ENCODE results near the gene SELENON. TPM values are rescaled to one million over a fixed set of nuclear protein-coding genes. Genes with fewer than 3 reads are reported as not detected.

The SELENON gene
- total and polyA plus RNA-seq, 2 of the 8 experiments (the other 6 are each of a cell fraction or from before 2014, with no cell fraction given): 43.0 to 77.6 TPM

DNA sequence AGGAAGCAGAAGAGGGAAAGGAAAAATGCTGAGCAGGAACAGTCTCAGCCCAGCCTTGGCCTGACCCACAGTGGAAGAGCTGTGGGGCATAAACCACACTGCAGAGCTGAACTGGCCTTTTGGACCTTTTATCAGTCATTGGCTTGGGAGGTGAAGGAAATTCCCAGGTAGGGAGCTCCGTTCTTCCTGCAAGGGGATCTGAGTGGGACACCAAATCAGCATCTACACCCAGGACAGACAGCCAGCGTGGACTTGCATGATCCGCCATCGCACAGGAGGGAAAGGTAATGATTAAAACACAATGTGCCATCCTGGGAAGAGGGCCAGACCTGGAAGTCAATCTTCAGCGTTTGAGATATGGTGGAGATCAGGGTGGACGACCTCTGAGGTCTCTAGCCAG is 18.6 kb downstream of the SELENON start:
- POLR2A ChIA-PET (ENCODE audit: partially characterized antibody): interaction anchor here (0.6 to 5.5 kb wide), 10 partner anchors 9 to 812 kb away, joined by 3 to 32 read pairs (median 3); no protein-coding TSS in a partner anchor
- Histone ChIP-seq H4K91ac (replicated peaks; ENCODE audit: insufficient read length, low read length) (peak overlapping the region; percentile 72), H2AK5ac (ENCODE audit: low read depth, low read length) (peak overlapping the region; percentile 72; the same call in 1 of the 2 replicates), H3K79me1 (ENCODE audit: low read depth, low read length) (peaks cover 8% of the 10 kb centered on the region; the same call in 1 of the 2 replicates), H3K27me3 (replicated peaks in 1 of 4; ENCODE audit: control insufficient read depth in 3 of 4, extremely low read depth in 1 of 4, insufficient read depth in 3 of 4, low read length in 3 of 4) (peaks cover 0 to 6% (median 2%) of the 10 kb centered on the region in 4 experiments; a peak in 4 of 7 replicates), H2AFZ (ENCODE audit: low read length) (no peak overlapping the region), H2BK15ac (ENCODE audit: low read length) (peak overlapping the region; percentile 81; the same call in 1 of the 2 replicates), H3K4ac (replicated peaks; ENCODE audit: insufficient read length, low read depth, low read length) (peak overlapping the region; percentile 57), H3K14ac (ENCODE audit: insufficient read length) (no peak overlapping the region), H4K8ac (ENCODE audit: extremely low read depth, insufficient read depth, low read length) (no peak overlapping the region; the same call in 1 of the 2 replicates), H3K9me3 (ENCODE audit: insufficient read depth in 2 of 2, low read depth in 1 of 2, low read length in 1 of 2) (no peaks in the 10 kb centered on the region), H3K36me3 (ENCODE audit: control insufficient read depth in 2 of 4, insufficient read depth in 4 of 4, low read length in 3 of 4) (peaks cover 0 to 7% (median 0%) of the 10 kb centered on the region in 4 experiments; a peak in 2 of 8 replicates), H3K9ac (replicated peaks in 1 of 4; ENCODE audit: extremely low read depth in 1 of 4, low read depth in 3 of 4, low read length in 3 of 4) (no peak overlapping the region), H3K23me2 (ENCODE audit: low read depth, low read length) (peaks cover 12% of the 10 kb centered on the region), H3K18ac (ENCODE audit: extremely low read depth, low read length) (no peak overlapping the region), H3K23ac (ENCODE audit: insufficient read length) (no peak overlapping the region), H3K56ac (replicated peaks; ENCODE audit: insufficient read length, low read depth, low read length) (no peak overlapping the region), H2BK20ac (ENCODE audit: low read length) (no peak overlapping the region), H3K27ac (ENCODE audit: low read depth, low read length) (no peak overlapping the region), H4K5ac (ENCODE audit: insufficient read length, low read depth, low read length) (no peak overlapping the region), H3K4me2 (ENCODE audit: insufficient read depth in 1 of 2, low read depth in 2 of 2, low read length in 2 of 2) (peak overlapping the region; percentile 90 to 93), H2BK120ac (replicated peaks; ENCODE audit: low read depth, low read length) (no peak overlapping the region), H3K4me1 (replicated peaks in 1 of 4; ENCODE audit: control insufficient read depth in 3 of 4, insufficient read depth in 4 of 4, low read length in 3 of 4) (peaks cover 12 to 25% (median 15%) of the 10 kb centered on the region in 4 experiments), H3K4me3 (ENCODE audit: extremely low read depth in 1 of 4, insufficient read depth in 2 of 4, low read depth in 3 of 4, low read length in 4 of 4) (peak overlapping the region; percentile 75 to 85 (median 80); a peak in 4 of 8 replicates), H2BK5ac (ENCODE audit: low read depth, low read length) (0 out of 2 replicates have a peak overlapping the region, but pooled peaks have one; percentile 62), H2BK12ac (ENCODE audit: low read depth, low read length) (0 out of 2 replicates have a peak overlapping the region, but pooled peaks have one; percentile 75), H4K20me1 (replicated peaks in 1 of 2; ENCODE audit: control insufficient read depth in 1 of 2, insufficient read depth in 2 of 2, low read length in 2 of 2) (peaks cover 13% of the 10 kb centered on the region in 2 experiments), H3K79me2 (ENCODE audit: control insufficient read depth in 1 of 2, insufficient read depth in 2 of 2, low read length in 2 of 2) (peaks cover 0 to 3% of the 10 kb centered on the region in 2 experiments; a peak in 1 of 4 replicates)
- CTCF ChIA-PET (ENCODE audit: partially characterized antibody): interaction anchor here (0.5 to 3.8 kb wide), 19 partner anchors 8 to 330 kb away, joined by 3 to 20 read pairs (median 3); no protein-coding TSS in a partner anchor
- FAIRE-seq: no peak
- DNase-seq (ENCODE audit: low read depth in 1 of 2, low spot score in 2 of 2): no peak
- no peak for TF ChIP-seq ZNF274 (IDR thresholded peaks at IDR 0.05; ENCODE audit: borderline replicate concordance, extremely low read depth, low read length)
- no peak for TF ChIP-seq SRF (IDR thresholded peaks at IDR 0.05; ENCODE audit: low read depth, low read length)
- no peak for TF ChIP-seq RNF2 (IDR thresholded peaks at IDR 0.05; ENCODE audit: borderline replicate concordance, low read depth, low read length, missing control alignments, poor library complexity, severe bottlenecking)
- no peak for TF ChIP-seq MAX (IDR thresholded peaks at IDR 0.05)
- 87% methylated on average over 6 of the region's 6 CpGs; no CpG with 5 or more reads in 1 of the 2 experiments for WGBS, 2 experiments (ENCODE audit: extremely low coverage in 1 of 2, insufficient coverage in 1 of 2, insufficient read length in 1 of 2, insufficient replicate concordance in 2 of 2, low coverage in 1 of 2, low lambda C conversion rate in 2 of 2, missing lambda C conversion rate in 1 of 2)

Measured in H1 (cell line).